Body of pancreas (tissue), 4 donors: ENCODE measurements around the gene NOL12. TPM values are rescaled to one million over a fixed set of nuclear protein-coding genes. Genes with fewer than 3 reads are reported as not detected.

Source experiments
- ATAC-seq: fragments of 150-250 bp; one replicate; pipeline ENCODE4 v1.9.1; 2016
- DNase-seq, 4 donors: peaks; one replicate each; pipeline ENCODE4 v3.0.0-alpha.2; 2019
- H3K27ac ChIP-seq, 4 donors: fragments of 200-600 bp; sonication (generic); 1 replicate in 3 of 4; 2 replicates in 1 of 4; pipeline versions ENCODE4 v1.5.1 to v1.6.1; 2016 to 2019; ENCODE audit warnings: mild to moderate bottlenecking in 1 of 4, mixed read lengths in 1 of 4, moderate library complexity in 1 of 4
- H3K27me3 ChIP-seq, 2 donors: fragments of 200-600 bp; sonication (generic); one replicate each; pipeline ENCODE4 v1.6.0; 2016; ENCODE audit warnings: mild to moderate bottlenecking in 1 of 2
- H3K36me3 ChIP-seq, 2 donors: fragments of 200-600 bp; sonication (generic); replicated peaks in 1 of 2; 2 replicates each; pipeline ENCODE4 v1.5.1; 2016; ENCODE audit warnings: low read depth in 2 of 2; ENCODE audit not compliant: insufficient read depth in 1 of 2
- H3K4me1 ChIP-seq: fragments of 200-600 bp; sonication (generic); one replicate; pipeline ENCODE4 v1.6.0; 2016
- H3K4me3 ChIP-seq, 2 donors: fragments of 200-600 bp; sonication (generic); 1 replicate in 1 of 2; 2 replicates in 1 of 2; pipeline ENCODE4 v1.5.1; 2016 to 2019
- H3K9me3 ChIP-seq, 3 donors: fragments of 200-600 bp; sonication (generic); 1 replicate in 2 of 3; 2 replicates in 1 of 3; pipeline ENCODE4 v1.5.1; 2016
- CTCF ChIP-seq, 7 experiments: fragments of 450-650 bp in 4 of 7; fragments of 200-600 bp in 3 of 7; sonication (generic) in 3 of 7; IDR thresholded peaks; one replicate each; pipeline ENCODE4 v1.5.1; 2016 to 2019; ENCODE audit warnings: antibody characterized with exemption in 7 of 7
- POLR2A ChIP-seq, 3 donors: fragments of 450-650 bp; IDR thresholded peaks; one replicate each; pipeline ENCODE4 v1.6.1; 2016; ENCODE audit warnings: antibody characterized with exemption in 3 of 3, mild to moderate bottlenecking in 2 of 3
- WGBS, 2 donors: methylation state at CpG; one replicate each; pipeline ENCODE4 v1.1.5; 2017; 5-methylcytosine and 5-hydroxymethylcytosine counted together
- intact Hi-C: fragments of 100-400 bp; cut with DNase I; formaldehyde crosslinking; loops from one replicate; pipeline ENCODE4 v1.15.1; 2023
- total RNA-seq, 2 donors: library from RNA; depleted of rRNA; stranded (reverse); fragments of >200 nt; gene quantifications; one replicate each; pipeline ENCODE4 v1.1.0, GENCODE V29; 2016

The NOL12 gene
- total RNA-seq, 2 donors from 2014 or later, result 10.4 to 19.1 TPM

DNA sequence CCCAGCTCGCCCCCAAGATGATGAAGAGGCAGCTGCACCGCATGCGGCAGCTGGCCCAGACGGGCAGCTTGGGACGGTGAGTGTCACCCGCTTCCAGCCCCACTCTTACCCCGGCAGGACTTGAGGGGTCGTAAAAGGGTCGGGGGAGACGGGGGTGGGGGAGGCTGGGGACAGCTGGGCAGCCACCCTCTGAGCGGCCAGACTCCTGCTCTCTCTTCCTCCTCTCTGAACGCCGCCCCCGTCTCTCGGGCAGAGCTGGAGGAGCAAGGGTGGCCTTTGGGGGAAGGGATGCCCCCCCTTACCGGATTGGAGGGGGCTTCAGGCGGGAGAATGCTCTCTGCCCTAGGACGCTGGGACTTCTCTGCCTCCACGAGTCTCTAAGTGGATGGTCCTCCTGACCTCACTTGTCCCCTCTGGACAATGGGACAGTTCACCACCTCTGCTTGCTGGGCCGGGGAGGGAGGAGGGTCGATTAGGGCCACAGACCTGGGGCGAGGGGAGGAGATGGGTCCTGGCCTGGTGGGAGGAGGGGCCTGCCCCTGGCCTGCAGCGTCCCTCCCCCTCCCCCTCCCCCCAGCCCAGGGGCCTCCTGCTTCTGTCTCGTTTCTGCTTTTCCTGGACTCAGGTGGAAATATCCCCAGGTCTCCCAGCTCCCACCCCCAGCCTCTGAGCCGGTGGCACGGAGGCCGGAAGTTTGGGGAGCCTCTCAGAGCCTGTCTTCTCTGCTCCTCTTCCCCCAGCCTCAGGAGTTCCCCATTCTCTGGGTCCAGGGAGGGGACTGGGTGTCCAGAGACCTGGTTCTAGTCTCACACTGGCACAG, 46.2 kb upstream of the NOL12 start:
- intact Hi-C loops, result loop anchor here (10.0 kb wide), 1 partner anchor 145 kb away; no protein-coding TSS in a partner anchor
- H3K27ac ChIP-seq, result peak overlapping the region in 2 of 4 donors; percentile 18 to 49
- peak; percentile 5 for ATAC-seq
- peaks cover 35% of the 10 kb centered on the region for H3K4me1 ChIP-seq
- peak in 1 of 4 donors; percentile 17 for DNase-seq
- WGBS, 2 donors, result 10 to 54% methylated on average over 3 to 27 of the region's 27 CpGs
- no peaks in the 10 kb centered on the region for H3K27me3 ChIP-seq
- no peaks in the 10 kb centered on the region for H3K9me3 ChIP-seq
- H3K4me3 ChIP-seq, result peak overlapping the region; percentile 20 to 49
- H3K36me3 ChIP-seq, result no peaks in the 10 kb centered on the region
- TF ChIP-seq POLR2A (IDR thresholded peaks at IDR 0.05) (no peak), CTCF (IDR thresholded peaks at IDR 0.05) (no peak)

DNA sequence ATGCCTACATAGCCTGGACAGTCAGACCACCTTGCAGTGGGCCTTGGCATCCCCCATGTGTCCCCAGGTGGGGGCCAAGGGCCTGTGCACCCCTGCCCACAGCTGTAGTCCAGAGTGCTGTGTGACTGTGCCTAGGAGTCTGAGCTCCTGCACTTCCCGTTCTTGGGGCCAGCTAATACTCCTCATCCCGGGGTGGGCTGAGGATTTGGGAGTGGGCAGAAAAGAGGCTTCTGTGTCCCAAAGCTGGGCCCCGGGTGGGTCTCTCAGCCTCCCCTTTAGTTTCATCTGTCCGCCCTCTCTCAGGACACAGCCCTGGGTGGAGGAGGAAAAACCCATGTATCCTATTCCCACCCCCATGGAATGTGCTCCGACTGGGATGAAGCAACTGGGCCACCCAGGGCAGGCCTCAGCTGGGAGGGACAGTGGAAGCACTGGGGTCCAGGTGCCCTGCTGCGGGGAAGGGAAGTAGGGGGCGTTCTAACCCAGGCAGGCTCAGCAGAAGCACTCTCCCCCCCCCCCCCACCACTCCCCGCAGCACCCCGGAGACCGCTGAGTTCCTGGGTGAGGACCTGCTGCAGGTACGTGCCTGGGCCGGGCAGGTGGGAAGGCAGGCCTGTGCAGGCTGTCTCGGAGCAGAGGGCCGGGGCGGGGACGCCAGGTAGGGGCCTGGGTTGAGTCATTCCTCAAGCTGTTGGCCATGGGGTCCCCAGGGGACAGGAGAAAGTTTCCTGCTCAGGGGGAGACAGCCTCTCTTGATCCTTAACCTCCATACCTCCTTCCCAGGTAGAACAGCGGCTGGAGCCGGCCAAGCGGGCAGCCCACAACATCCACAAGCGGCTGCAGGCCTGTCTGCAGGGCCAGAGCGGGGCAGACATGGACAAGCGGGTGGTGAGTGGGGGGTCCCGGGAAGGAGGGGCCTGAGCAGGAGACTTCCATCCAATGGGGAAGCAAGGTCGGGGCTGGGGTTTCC, 45.3 kb upstream of the NOL12 start:
- peaks cover 35% of the 10 kb centered on the region for H3K4me1 ChIP-seq
- no peaks in the 10 kb centered on the region for H3K9me3 ChIP-seq
- no peak overlapping the region for H3K27ac ChIP-seq
- 68 to 81% methylated on average over 13 to 24 of the region's 24 CpGs for WGBS, 2 donors
- H3K4me3 ChIP-seq, result no peak overlapping the region
- TF ChIP-seq CTCF (IDR thresholded peaks at IDR 0.05), result no peak
- TF ChIP-seq POLR2A (IDR thresholded peaks at IDR 0.05), result no peak
- intact Hi-C loops, result loop anchor here (10.0 kb wide), 1 partner anchor 144 kb away; no protein-coding TSS in a partner anchor
- H3K27me3 ChIP-seq, result no peaks in the 10 kb centered on the region
- ATAC-seq (no peak), DNase-seq (peak in 1 of 4 donors; percentile 15)
- H3K36me3 ChIP-seq, result no peaks in the 10 kb centered on the region

DNA sequence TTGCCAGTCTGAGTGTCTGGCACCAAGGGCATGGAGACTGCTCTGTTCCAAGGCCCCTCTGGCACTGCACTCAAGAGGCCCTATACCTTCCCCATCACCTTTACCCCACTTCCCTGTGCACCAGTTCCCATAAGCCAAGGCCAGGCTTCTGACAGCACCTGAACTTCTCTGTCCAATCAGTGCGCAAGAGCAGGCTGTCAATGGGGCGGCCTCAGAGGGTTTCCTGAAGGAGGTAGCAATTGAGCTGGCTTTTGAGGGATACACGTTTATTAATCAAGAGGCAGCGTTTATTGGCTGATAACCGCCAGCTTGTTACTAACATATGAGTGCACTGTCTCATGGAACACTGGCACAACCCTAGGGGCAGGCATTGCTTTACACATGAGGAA, 44.6 kb upstream of the NOL12 start:
- WGBS, 2 donors, result 59 to 70% methylated on average over 4 to 5 of the region's 5 CpGs
- no peak overlapping the region for H3K27ac ChIP-seq
- no peaks in the 10 kb centered on the region for H3K9me3 ChIP-seq
- no peak for ATAC-seq
- H3K36me3 ChIP-seq, result no peaks in the 10 kb centered on the region
- DNase-seq, result no peak
- H3K4me1 ChIP-seq, result peaks cover 35% of the 10 kb centered on the region
- H3K4me3 ChIP-seq, result no peak overlapping the region
- TF ChIP-seq POLR2A (IDR thresholded peaks at IDR 0.05) (no peak), CTCF (IDR thresholded peaks at IDR 0.05) (no peak)
- no peaks in the 10 kb centered on the region for H3K27me3 ChIP-seq
- intact Hi-C loops, result loop anchor here (10.0 kb wide), 1 partner anchor 143 kb away; no protein-coding TSS in a partner anchor

GRCh38 chr22:37643225-37643847, 42.8 kb upstream of the NOL12 start:
- ATAC-seq (peak; percentile 80), DNase-seq (peak; percentile 83 to 91 (median 88))
- 26 to 64% methylated on average over 4 to 9 of the region's 9 CpGs for WGBS, 2 donors
- no peak overlapping the region for H3K27ac ChIP-seq
- H3K4me1 ChIP-seq, result peaks cover 38% of the 10 kb centered on the region
- no peaks in the 10 kb centered on the region for H3K27me3 ChIP-seq
- no peaks in the 10 kb centered on the region for H3K9me3 ChIP-seq
- no peak overlapping the region for H3K4me3 ChIP-seq
- TF ChIP-seq POLR2A (IDR thresholded peaks at IDR 0.05) (no peak), CTCF (IDR thresholded peaks at IDR 0.05) (peak; percentile 84 to 90 (median 88))
- intact Hi-C loops, result loop anchor here (10.0 kb wide), 1 partner anchor 141 kb away; no protein-coding TSS in a partner anchor
- H3K36me3 ChIP-seq, result no peaks in the 10 kb centered on the region
